Activated naive CD8-positive, alpha-beta T cell treated with anti-CD3 and anti-CD28 coated beads, Interleukin-2, amount 50 U/mL, for 24 hours (primary cell): Measurements from ENCODE around the gene UBASH3B.

ENCODE experiments used
- ATAC-seq: fragments of 150-1000 bp; cut with Tn5 transposase; one replicate; pipeline ENCODE4 v1.10.0; 2021
- DNase-seq: peaks from one replicate; pipeline ENCODE4 v3.0.0; 2021
- H3K27ac Mint-ChIP-seq: one replicate; pipeline ENCODE4 v1.8.0; 2021; ENCODE audit warnings: mild to moderate bottlenecking, mixed read lengths
- H3K27me3 Mint-ChIP-seq: one replicate; pipeline ENCODE4 v1.8.0; 2021; ENCODE audit warnings: mixed read lengths
- H3K36me3 Mint-ChIP-seq: one replicate; pipeline ENCODE4 v1.8.0; 2021; ENCODE audit warnings: low read depth, mixed read lengths
- H3K4me1 Mint-ChIP-seq: one replicate; pipeline ENCODE4 v1.8.0; 2021; ENCODE audit warnings: mixed read lengths
- H3K4me3 Mint-ChIP-seq: one replicate; pipeline ENCODE4 v1.8.0; 2021; ENCODE audit warnings: mild to moderate bottlenecking, moderate library complexity, mixed read lengths
- H3K9me3 Mint-ChIP-seq: one replicate; pipeline ENCODE4 v1.8.0; 2021; ENCODE audit warnings: mixed read lengths

The UBASH3B gene

DNA sequence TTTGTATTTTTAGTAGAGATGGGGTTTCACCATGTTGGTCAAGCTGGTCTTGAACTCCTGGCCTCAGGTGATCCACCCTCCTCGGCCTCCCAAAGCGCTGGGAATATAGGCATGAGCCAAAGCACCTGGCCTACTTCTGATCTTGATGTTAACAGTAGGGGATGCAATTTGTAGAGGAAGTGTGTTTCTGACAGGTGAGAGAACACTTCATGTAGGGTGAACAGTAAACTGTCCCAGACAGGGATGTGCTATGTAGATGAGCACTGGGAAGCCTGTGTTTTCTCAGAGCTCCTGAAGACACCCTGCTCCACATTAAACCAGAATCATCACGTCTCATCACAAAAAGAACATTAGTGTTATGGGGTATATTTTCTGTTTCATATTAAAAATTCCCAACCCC is 45.1 kb downstream of the UBASH3B start:
- peak overlapping the region; percentile 100 for H3K27ac Mint-ChIP-seq
- no peak for ATAC-seq
- H3K9me3 Mint-ChIP-seq = no peaks in the 10 kb centered on the region
- peak overlapping the region; percentile 15 for H3K4me3 Mint-ChIP-seq
- peaks cover 96% of the 10 kb centered on the region for H3K4me1 Mint-ChIP-seq
- DNase-seq = no peak
- peaks cover 22% of the 10 kb centered on the region for H3K36me3 Mint-ChIP-seq
- no peaks in the 10 kb centered on the region for H3K27me3 Mint-ChIP-seq

DNA sequence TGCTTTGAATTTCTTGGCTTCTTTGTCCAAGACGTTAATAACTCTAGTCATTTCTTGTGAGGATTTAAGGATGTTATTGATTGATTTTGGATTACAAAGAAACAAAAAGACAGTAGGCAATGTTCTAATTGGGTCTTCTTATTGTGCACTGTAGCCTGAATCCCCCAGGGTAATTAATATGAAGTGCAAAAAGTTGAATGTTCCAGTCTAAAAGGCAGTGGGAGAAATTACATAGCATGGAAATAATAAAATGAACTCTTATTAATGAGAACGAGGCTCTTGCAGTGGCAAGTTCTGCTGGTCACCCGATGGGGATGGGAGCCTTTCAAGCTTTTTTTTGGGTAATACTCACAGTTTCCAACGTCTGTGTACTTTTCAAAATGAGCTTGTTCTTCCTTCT is 45.6 kb downstream of the UBASH3B start:
- no peaks in the 10 kb centered on the region for H3K27me3 Mint-ChIP-seq
- H3K27ac Mint-ChIP-seq = peak overlapping the region; percentile 100
- H3K4me1 Mint-ChIP-seq = peaks cover 95% of the 10 kb centered on the region
- H3K9me3 Mint-ChIP-seq = no peaks in the 10 kb centered on the region
- peak overlapping the region; percentile 15 for H3K4me3 Mint-ChIP-seq
- DNase-seq (no peak), ATAC-seq (no peak)
- peaks cover 22% of the 10 kb centered on the region for H3K36me3 Mint-ChIP-seq

DNA sequence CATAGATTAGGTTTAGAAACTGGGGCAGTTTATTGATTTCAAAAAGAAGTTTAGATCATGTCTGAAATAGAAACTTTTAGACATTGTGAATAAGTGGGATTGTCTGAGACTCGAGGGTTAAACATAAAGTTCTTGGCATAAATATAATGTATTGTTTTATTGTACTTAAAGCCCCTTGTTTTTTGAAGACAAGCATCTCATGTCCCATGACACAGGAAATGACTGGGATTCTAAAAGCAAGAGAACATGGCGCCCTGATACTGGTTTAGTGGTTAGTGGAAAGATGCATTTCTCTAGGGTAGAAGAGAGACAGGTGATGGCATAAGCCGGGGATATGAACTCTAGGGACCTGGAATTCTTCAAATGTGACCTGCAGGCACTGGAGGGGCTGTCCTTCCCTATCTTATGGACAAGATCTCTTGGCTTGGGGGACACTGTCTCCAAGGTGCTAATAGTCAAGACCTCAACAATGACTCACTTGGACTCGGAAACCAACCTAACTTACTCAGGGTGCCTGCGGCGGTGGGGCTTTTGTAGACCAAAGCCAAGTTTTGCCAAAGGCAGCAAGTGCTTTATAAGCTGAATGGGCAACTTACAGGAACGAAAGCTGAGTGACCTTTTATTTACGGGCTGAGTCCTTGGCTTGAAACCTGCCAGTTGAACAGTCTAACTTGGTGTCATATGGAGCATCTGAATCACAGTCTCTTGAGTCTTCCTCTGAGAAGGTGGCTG is 48.2 kb downstream of the UBASH3B start:
- Mint-ChIP-seq H3K27ac (peak overlapping the region; percentile 100), H3K4me1 (peaks cover 92% of the 10 kb centered on the region), H3K9me3 (no peaks in the 10 kb centered on the region), H3K4me3 (peak overlapping the region; percentile 35), H3K27me3 (no peaks in the 10 kb centered on the region), H3K36me3 (peaks cover 22% of the 10 kb centered on the region)
- ATAC-seq (peak; percentile 84), DNase-seq (peak; percentile 72)

- H3K4me3 Mint-ChIP-seq = no peak overlapping the region
- no peak for ATAC-seq
Measured at GRCh38 chr11:122705396-122705795, 49.9 kb downstream of the UBASH3B start.

DNA sequence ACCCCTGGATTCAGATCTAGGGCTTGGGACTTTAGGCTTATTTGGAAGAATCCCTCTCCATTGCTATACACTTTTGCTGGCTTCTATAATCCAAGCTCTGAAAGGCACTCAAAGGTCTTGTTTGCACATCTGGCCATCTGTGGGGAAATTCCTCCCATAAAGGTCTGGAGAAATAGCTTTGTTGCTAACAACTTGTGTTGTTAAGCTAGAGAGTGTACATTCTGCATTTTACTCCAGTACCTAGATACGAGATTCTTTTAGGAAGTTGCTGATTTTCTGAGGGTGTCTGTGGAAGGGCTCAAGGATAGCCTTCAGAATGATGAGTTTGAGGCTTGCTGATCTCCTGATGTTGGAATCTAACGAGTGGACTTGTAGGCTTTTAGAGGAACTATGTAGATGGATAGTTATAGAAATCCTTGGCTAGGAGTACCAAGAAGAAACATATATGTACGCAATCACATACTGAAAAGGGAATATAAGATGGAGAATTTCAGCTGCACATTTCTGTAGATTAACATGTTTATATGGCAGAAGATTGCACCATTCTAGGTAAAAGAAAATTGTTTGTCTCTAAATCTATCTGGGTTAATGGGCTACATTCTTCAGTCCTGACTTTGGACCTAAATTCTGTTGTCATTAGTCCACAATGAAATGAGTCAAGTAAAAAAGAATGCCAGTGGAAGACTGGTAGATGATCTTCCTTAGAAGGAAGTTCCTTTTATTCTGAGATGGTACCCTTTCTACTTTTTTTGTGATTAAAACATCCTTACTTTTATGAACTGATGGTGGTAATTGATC is 51.0 kb downstream of the UBASH3B start:
- ATAC-seq (no peak), DNase-seq (no peak)
- peak overlapping the region; percentile 16 for H3K27ac Mint-ChIP-seq
- H3K4me3 Mint-ChIP-seq = no peak overlapping the region
- H3K36me3 Mint-ChIP-seq = peaks cover 18% of the 10 kb centered on the region
- no peaks in the 10 kb centered on the region for H3K27me3 Mint-ChIP-seq
- no peaks in the 10 kb centered on the region for H3K9me3 Mint-ChIP-seq
- peaks cover 79% of the 10 kb centered on the region for H3K4me1 Mint-ChIP-seq

More at GRCh38 chr11:122705396-122705795, 49.9 kb downstream of the UBASH3B start:
- Mint-ChIP-seq H3K27ac (peak overlapping the region; percentile 100), H3K9me3 (no peaks in the 10 kb centered on the region), H3K4me1 (peaks cover 89% of the 10 kb centered on the region), H3K27me3 (no peaks in the 10 kb centered on the region), H3K36me3 (peaks cover 22% of the 10 kb centered on the region)
- no peak for DNase-seq

- ATAC-seq = no peak
- no peak for DNase-seq
- Mint-ChIP-seq H3K36me3 (peaks cover 16% of the 10 kb centered on the region), H3K27me3 (no peaks in the 10 kb centered on the region), H3K9me3 (no peaks in the 10 kb centered on the region), H3K27ac (no peak overlapping the region), H3K4me1 (peaks cover 78% of the 10 kb centered on the region), H3K4me3 (no peak overlapping the region)
Measured at GRCh38 chr11:122707111-122707510, 51.6 kb downstream of the UBASH3B start.

- ATAC-seq (no peak), DNase-seq (no peak)
- peaks cover 75% of the 10 kb centered on the region for H3K4me1 Mint-ChIP-seq
- peaks cover 11% of the 10 kb centered on the region for H3K36me3 Mint-ChIP-seq
- no peak overlapping the region for H3K4me3 Mint-ChIP-seq
- H3K9me3 Mint-ChIP-seq = no peaks in the 10 kb centered on the region
- H3K27ac Mint-ChIP-seq = no peak overlapping the region
- H3K27me3 Mint-ChIP-seq = no peaks in the 10 kb centered on the region
Measured at GRCh38 chr11:122707901-122708300, 52.4 kb downstream of the UBASH3B start.

DNA sequence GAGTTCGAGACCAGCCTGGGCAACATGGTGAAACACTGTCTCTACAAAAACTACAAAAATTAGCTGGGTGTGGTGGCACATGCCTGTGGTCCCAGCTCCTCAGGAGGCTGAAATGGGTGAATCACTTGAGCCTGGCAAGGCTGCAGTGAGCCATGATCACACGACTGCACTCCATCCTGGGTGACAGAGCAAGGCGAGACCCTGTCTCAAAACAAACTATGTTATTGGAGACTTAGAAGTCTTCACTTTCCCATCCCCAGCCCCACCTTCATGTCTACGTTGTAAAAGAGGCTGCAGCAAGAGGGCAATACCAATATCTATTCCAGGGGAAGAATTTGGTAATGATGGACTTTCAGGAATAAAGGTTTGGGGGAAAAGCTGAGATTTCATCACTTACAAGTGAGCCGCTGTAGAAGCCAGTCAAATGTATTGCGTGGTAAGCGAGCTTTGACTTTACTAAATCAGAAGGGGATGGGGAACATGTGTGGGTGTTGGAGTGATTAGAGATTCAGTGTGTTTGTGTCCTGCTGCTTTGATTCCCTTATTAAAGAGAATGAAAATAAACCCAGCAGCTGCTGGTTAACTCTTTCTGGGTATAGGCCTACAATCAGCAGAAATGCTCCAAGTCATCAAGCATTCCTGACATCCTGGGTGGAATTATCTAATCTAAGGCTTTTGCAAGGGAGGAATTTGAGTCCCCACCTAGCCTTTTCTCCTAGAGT is 53.7 kb downstream of the UBASH3B start:
- peak overlapping the region; percentile 41 for H3K27ac Mint-ChIP-seq
- H3K9me3 Mint-ChIP-seq = no peaks in the 10 kb centered on the region
- H3K36me3 Mint-ChIP-seq = peaks cover 13% of the 10 kb centered on the region
- peaks cover 74% of the 10 kb centered on the region for H3K4me1 Mint-ChIP-seq
- no peak for DNase-seq
- no peak for ATAC-seq
- H3K4me3 Mint-ChIP-seq = no peak overlapping the region
- H3K27me3 Mint-ChIP-seq = no peaks in the 10 kb centered on the region

DNA sequence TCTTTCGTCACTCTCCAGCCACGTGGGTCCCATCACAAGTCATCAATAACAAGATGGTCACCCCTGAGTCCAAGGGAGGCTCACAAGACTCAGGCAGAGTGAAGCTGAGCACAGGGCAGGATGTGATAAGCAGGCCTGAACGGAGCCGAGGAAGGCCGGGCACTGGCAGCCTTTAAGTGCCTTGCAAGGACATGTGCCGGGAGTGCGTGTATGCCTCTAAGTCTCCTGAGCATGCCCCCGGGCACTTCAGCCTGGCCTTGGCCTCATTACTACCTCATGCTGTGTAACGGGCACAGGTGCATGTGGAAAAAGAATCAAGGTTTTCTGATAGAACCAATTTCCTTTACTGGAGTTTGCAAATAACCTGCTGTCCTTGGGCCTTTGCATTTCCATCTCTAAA is 55.8 kb downstream of the UBASH3B start:
- DNase-seq (no peak), ATAC-seq (no peak)
- Mint-ChIP-seq H3K9me3 (no peaks in the 10 kb centered on the region), H3K27ac (peak overlapping the region; percentile 47), H3K36me3 (peaks cover 19% of the 10 kb centered on the region), H3K4me3 (no peak overlapping the region), H3K27me3 (no peaks in the 10 kb centered on the region), H3K4me1 (peaks cover 76% of the 10 kb centered on the region)

DNA sequence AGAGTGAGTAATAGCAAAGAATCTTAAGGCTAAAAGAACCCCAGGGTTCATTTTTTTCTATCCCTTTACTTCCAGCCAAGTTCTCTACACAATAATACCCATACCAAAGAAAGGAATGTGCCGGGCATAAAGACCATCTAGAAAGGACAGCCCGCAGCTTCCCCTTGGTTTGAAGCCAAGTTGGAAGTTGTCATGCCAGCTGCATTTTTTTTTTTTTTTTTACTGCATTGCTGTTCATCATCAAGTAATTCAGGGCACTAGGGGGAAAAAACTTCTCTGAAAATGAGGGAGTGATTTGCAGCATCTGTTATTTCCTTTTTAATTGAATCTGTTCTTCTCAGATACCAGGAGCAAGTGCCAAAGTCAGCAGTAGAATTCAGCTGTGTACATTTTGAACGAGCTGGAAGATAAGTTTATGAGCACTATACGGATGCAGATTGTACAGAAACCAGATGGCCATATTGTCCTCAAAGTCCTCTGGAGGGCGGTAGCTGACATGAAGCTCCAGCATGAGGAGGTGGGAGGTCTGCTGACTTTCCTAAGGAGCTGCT is 56.4 kb downstream of the UBASH3B start:
- Mint-ChIP-seq H3K36me3 (peaks cover 21% of the 10 kb centered on the region), H3K4me1 (peaks cover 76% of the 10 kb centered on the region), H3K27me3 (no peaks in the 10 kb centered on the region), H3K27ac (peak overlapping the region; percentile 47), H3K4me3 (no peak overlapping the region), H3K9me3 (no peaks in the 10 kb centered on the region)
- DNase-seq (no peak), ATAC-seq (no peak)

GRCh38 chr11:122714004-122714403 is 58.5 kb downstream of the UBASH3B start:
- H3K27me3 Mint-ChIP-seq = no peaks in the 10 kb centered on the region
- ATAC-seq = peak; percentile 30
- H3K9me3 Mint-ChIP-seq = no peaks in the 10 kb centered on the region
- peaks cover 24% of the 10 kb centered on the region for H3K36me3 Mint-ChIP-seq
- peaks cover 80% of the 10 kb centered on the region for H3K4me1 Mint-ChIP-seq
- H3K27ac Mint-ChIP-seq = peak overlapping the region; percentile 30
- DNase-seq = no peak
- no peak overlapping the region for H3K4me3 Mint-ChIP-seq

GRCh38 chr11:122714484-122714883 is 59.0 kb downstream of the UBASH3B start:
- H3K36me3 Mint-ChIP-seq = peaks cover 24% of the 10 kb centered on the region
- H3K27ac Mint-ChIP-seq = peak overlapping the region; percentile 27
- DNase-seq (no peak), ATAC-seq (no peak)
- no peak overlapping the region for H3K4me3 Mint-ChIP-seq
- H3K9me3 Mint-ChIP-seq = no peaks in the 10 kb centered on the region
- no peaks in the 10 kb centered on the region for H3K27me3 Mint-ChIP-seq
- peaks cover 80% of the 10 kb centered on the region for H3K4me1 Mint-ChIP-seq

DNA sequence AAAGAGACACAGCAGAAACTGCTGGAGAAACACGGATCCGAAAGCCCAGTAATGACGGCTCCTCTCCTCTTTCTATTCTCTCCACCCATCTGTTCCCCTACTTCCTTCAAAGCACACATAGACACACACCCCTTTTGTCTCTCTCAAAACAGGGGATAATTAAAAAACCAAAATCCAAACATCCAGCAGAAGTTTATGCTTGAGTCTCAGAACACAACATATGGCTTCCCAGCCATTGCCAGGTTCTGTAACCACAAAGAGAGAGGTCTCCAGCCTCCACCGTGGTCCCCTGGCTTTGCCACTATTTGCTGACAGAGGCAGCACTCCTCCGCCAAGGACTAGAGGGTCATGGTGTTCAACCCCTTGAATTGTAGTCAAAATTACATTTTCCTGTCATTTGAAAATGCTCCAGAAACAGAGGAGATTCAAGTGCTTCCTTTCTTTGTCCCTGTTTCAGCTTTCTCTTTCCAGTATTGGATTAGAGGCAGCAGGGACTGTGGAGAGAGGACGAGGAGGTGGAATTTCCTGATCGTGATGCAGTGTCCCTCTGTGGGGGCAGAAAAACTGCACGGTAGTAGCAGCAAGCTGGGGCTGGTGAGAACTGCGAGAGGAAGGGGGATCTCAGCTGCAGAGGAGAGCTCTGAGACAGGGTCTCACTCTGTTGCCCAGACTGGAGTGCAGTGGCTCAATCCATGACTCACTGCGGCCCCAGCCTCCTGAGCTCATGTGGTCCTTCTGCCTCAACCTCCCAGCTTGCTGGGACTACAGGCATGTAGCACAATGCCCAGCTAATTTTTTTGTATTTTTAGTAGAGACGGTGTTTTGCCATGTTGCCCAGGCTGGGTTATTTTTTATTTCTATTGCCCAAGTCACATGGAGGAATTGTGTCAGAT is 60.3 kb downstream of the UBASH3B start:
- ATAC-seq = no peak

More for the DNA sequence above, 60.3 kb downstream of the UBASH3B start:
- H3K9me3 Mint-ChIP-seq = no peaks in the 10 kb centered on the region
- H3K4me1 Mint-ChIP-seq = peaks cover 86% of the 10 kb centered on the region
- peak overlapping the region; percentile 91 for H3K27ac Mint-ChIP-seq
- DNase-seq = no peak
- peaks cover 32% of the 10 kb centered on the region for H3K36me3 Mint-ChIP-seq
- peak overlapping the region; percentile 63 for H3K4me3 Mint-ChIP-seq
- no peaks in the 10 kb centered on the region for H3K27me3 Mint-ChIP-seq
